Fibroblast of lung (primary cell): ENCODE results near the gene ATP6V1G2. TPM values are rescaled to one million over a fixed set of nuclear protein-coding genes. Genes with fewer than 3 reads are reported as not detected.

Experiments used
- DNase-seq, 2 donors: peaks; one replicate each; pipeline versions ENCODE4 v3.0.0 to v3.0.0-alpha.2; 2010; ENCODE audit warnings: low read depth in 2 of 2
- H2AFZ ChIP-seq: 2 replicates; pipeline ENCODE4 v1.5.1; 2012; ENCODE audit warnings: low read length, control low read depth, inconsistent platforms
- H3K27ac ChIP-seq: 2 replicates; pipeline ENCODE4 v1.5.1; 2011; ENCODE audit warnings: low read length, control low read depth; ENCODE audit not compliant: insufficient read depth
- H3K27me3 ChIP-seq: 2 replicates; pipeline ENCODE4 v1.5.1; 2011; ENCODE audit warnings: mild to moderate bottlenecking, low read length; ENCODE audit not compliant: control insufficient read depth, insufficient read depth
- H3K36me3 ChIP-seq: 2 replicates; pipeline ENCODE4 v1.5.1; 2011; ENCODE audit warnings: low read length; ENCODE audit not compliant: control insufficient read depth, insufficient read depth
- H3K4me1 ChIP-seq: 2 replicates; pipeline ENCODE4 v1.5.1; 2011; ENCODE audit warnings: low read length; ENCODE audit not compliant: control insufficient read depth, insufficient read depth; ENCODE audit errors: extremely low read depth
- H3K4me2 ChIP-seq: 2 replicates; pipeline ENCODE4 v1.5.1; 2011; ENCODE audit warnings: low read length, control low read depth; ENCODE audit not compliant: insufficient read depth; ENCODE audit errors: extremely low read depth
- H3K4me3 ChIP-seq, 4 experiments: fragments of 200-600 bp in 1 of 4; sonication (generic) in 1 of 4; replicated peaks in 1 of 4; 2 replicates each; pipeline ENCODE4 v1.5.1; 2011 to 2016; ENCODE audit warnings: low read length in 4 of 4, low read depth in 3 of 4, mild to moderate bottlenecking in 3 of 4, control low read depth in 2 of 4, inconsistent platforms in 1 of 4, mixed read lengths in 1 of 4; ENCODE audit not compliant: insufficient read depth in 1 of 4; ENCODE audit errors: control extremely low read depth in 1 of 4
- H3K79me2 ChIP-seq: 2 replicates; pipeline ENCODE4 v1.5.1; 2012; ENCODE audit warnings: mild to moderate bottlenecking, low read length, inconsistent platforms; ENCODE audit not compliant: control insufficient read depth, insufficient read depth
- H3K9ac ChIP-seq: 2 replicates; pipeline ENCODE4 v1.5.1; 2011; ENCODE audit warnings: mild to moderate bottlenecking, low read length, control low read depth; ENCODE audit not compliant: insufficient read depth
- H3K9me3 ChIP-seq: 2 replicates; pipeline ENCODE4 v1.5.1; 2012; ENCODE audit warnings: low read depth, low read length; ENCODE audit not compliant: control insufficient read depth, insufficient read depth
- H4K20me1 ChIP-seq: 2 replicates; pipeline ENCODE4 v1.5.1; 2011; ENCODE audit warnings: low read length; ENCODE audit not compliant: control insufficient read depth, insufficient read depth; ENCODE audit errors: extremely low read depth
- EZH2 ChIP-seq: IDR thresholded peaks from 2 replicates; pipeline ENCODE4 v1.5.1; 2012; ENCODE audit warnings: low read length, control low read depth, mild to moderate bottlenecking; ENCODE audit errors: missing control alignments
- polyA plus RNA-seq, 2 donors: library from polyadenylated mRNA; depleted of rRNA in 1 of 2; stranded (reverse) in 1 of 2; unstranded in 1 of 2; fragments of >200 nt; gene quantifications; 2 replicates each; pipeline ENCODE4 v1.2.1, GENCODE V29; 2011 to 2012; ENCODE audit warnings: missing spikeins in 1 of 2
- total RNA-seq: library from RNA; depleted of rRNA; stranded (reverse); fragments of >200 nt; gene quantifications from 2 replicates; pipeline ENCODE4 v1.2.1, GENCODE V29; 2014
- TF ChIP-seq, protein P1 (sequence below), 2 donors: IDR thresholded peaks in 1 of 2; conservative IDR thresholded peaks in 1 of 2; 1 replicate in 1 of 2; 2 replicates in 1 of 2; pipeline ENCODE4 v1.5.1; 2011 to 2012; ENCODE audit warnings: low read length in 2 of 2, control low read depth in 1 of 2, inconsistent platforms in 1 of 2, low read depth in 1 of 2, mild to moderate bottlenecking in 1 of 2

ATP6V1G2 gene
- total and polyA plus RNA-seq, 2 donors (not counting 1 experiment from before 2014, with no cell fraction given), result 11.2 to 16.0 TPM

DNA sequence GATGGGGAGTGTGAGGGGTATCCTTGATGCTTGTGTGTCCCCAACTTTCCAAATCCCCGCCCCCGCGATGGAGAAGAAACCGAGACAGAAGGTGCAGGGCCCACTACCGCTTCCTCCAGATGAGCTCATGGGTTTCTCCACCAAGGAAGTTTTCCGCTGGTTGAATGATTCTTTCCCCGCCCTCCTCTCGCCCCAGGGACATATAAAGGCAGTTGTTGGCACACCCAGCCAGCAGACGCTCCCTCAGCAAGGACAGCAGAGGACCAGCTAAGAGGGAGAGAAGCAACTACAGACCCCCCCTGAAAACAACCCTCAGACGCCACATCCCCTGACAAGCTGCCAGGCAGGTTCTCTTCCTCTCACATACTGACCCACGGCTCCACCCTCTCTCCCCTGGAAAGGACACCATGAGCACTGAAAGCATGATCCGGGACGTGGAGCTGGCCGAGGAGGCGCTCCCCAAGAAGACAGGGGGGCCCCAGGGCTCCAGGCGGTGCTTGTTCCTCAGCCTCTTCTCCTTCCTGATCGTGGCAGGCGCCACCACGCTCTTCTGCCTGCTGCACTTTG lies 29.0 kb upstream of the ATP6V1G2 start, which contains the start of gene TNF:
TNF (plus strand) TSS at position 231 of the 567 bp plus-strand sequence; CDS start at position 408, 177 bp downstream.
- TF ChIP-seq, protein P1, sequence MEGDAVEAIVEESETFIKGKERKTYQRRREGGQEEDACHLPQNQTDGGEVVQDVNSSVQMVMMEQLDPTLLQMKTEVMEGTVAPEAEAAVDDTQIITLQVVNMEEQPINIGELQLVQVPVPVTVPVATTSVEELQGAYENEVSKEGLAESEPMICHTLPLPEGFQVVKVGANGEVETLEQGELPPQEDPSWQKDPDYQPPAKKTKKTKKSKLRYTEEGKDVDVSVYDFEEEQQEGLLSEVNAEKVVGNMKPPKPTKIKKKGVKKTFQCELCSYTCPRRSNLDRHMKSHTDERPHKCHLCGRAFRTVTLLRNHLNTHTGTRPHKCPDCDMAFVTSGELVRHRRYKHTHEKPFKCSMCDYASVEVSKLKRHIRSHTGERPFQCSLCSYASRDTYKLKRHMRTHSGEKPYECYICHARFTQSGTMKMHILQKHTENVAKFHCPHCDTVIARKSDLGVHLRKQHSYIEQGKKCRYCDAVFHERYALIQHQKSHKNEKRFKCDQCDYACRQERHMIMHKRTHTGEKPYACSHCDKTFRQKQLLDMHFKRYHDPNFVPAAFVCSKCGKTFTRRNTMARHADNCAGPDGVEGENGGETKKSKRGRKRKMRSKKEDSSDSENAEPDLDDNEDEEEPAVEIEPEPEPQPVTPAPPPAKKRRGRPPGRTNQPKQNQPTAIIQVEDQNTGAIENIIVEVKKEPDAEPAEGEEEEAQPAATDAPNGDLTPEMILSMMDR (conservative IDR thresholded peaks at IDR 0.05 in 1 of 2, IDR thresholded peaks at IDR 0.05 in 1 of 2; ENCODE audit: low read depth in 1 of 2, low read length in 2 of 2), result no peak
- TF ChIP-seq EZH2, result no peak
- no peaks in the 10 kb centered on the region for H3K9me3 ChIP-seq
- no peak within 1 kb of the TSS for H3K27ac ChIP-seq
- H2AFZ ChIP-seq, result no peak within 1 kb of the TSS
- no peaks in the 10 kb centered on the region for H3K79me2 ChIP-seq
- no peak for DNase-seq
- H3K36me3 ChIP-seq, result no peaks in the 10 kb centered on the region
- H3K9ac ChIP-seq, result no peak within 1 kb of the TSS
- H3K4me1 ChIP-seq, result no peaks in the 10 kb centered on the region
- H4K20me1 ChIP-seq, result no peaks in the 10 kb centered on the region
- peaks cover 28% of the 10 kb centered on the region for H3K27me3 ChIP-seq
- no peak within 1 kb of the TSS for H3K4me3 ChIP-seq
- H3K4me2 ChIP-seq, result no peak within 1 kb of the TSS

DNA sequence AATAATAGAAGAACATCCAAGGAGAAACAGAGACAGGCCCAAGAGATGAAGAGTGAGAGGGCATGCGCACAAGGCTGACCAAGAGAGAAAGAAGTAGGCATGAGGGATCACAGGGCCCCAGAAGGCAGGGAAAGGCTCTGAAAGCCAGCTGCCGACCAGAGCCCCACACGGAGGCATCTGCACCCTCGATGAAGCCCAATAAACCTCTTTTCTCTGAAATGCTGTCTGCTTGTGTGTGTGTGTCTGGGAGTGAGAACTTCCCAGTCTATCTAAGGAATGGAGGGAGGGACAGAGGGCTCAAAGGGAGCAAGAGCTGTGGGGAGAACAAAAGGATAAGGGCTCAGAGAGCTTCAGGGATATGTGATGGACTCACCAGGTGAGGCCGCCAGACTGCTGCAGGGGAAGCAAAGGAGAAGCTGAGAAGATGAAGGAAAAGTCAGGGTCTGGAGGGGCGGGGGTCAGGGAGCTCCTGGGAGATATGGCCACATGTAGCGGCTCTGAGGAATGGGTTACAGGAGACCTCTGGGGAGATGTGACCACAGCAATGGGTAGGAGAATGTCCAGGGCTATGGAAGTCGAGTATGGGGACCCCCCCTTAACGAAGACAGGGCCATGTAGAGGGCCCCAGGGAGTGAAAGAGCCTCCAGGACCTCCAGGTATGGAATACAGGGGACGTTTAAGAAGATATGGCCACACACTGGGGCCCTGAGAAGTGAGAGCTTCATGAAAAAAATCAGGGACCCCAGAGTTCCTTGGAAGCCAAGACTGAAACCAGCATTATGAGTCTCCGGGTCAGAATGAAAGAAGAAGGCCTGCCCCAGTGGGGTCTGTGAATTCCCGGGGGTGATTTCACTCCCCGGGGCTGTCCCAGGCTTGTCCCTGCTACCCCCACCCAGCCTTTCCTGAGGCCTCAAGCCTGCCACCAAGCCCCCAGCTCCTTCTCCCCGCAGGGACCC lies 28.0 kb upstream of the ATP6V1G2 start:
- no peak overlapping the region for H3K9ac ChIP-seq
- H2AFZ ChIP-seq, result no peak overlapping the region
- H3K9me3 ChIP-seq, result no peaks in the 10 kb centered on the region
- no peak for DNase-seq
- H3K4me3 ChIP-seq, result no peak overlapping the region
- no peaks in the 10 kb centered on the region for H3K4me1 ChIP-seq
- TF ChIP-seq EZH2, result no peak
- TF ChIP-seq, protein P1 (conservative IDR thresholded peaks at IDR 0.05 in 1 of 2, IDR thresholded peaks at IDR 0.05 in 1 of 2; ENCODE audit: low read depth in 1 of 2, low read length in 2 of 2), result no peak
- H3K79me2 ChIP-seq, result no peaks in the 10 kb centered on the region
- no peaks in the 10 kb centered on the region for H4K20me1 ChIP-seq
- peaks cover 28% of the 10 kb centered on the region for H3K27me3 ChIP-seq
- H3K27ac ChIP-seq, result no peak overlapping the region
- no peaks in the 10 kb centered on the region for H3K36me3 ChIP-seq
- H3K4me2 ChIP-seq, result no peak overlapping the region
